WTC11 (cell line): ENCODE results near the gene ELFN1. TPM values are rescaled to one million over a fixed set of nuclear protein-coding genes. Genes with fewer than 3 reads are reported as not detected.

Experiments
- ATAC-seq: fragments of 200-7000 bp; cut with Tn5 transposase; 2 replicates; pipeline ENCODE4 v1.10.0; 2021; ENCODE audit warnings: mild to moderate bottlenecking, moderate library complexity
- CTCF ChIA-PET: fragments of 300-600 bp; sonication (Branson Sonifier 250); formaldehyde crosslinking; loops from one replicate; lab custom pipeline; 2021; ENCODE audit warnings: antibody characterized with exemption; lab: Charles Lee
- POLR2A ChIA-PET: fragments of 350-600 bp; sonication (Branson Sonifier 250); formaldehyde crosslinking; loops from one replicate; lab custom pipeline; 2021; ENCODE audit warnings: antibody characterized with exemption; lab: Charles Lee
- DNase-seq: peaks from one replicate; pipeline ENCODE4 v3.0.0; 2021; ENCODE audit warnings: low spot score
- H3K27ac Mint-ChIP-seq: 2 replicates; pipeline ENCODE4 v1.8.0; 2021; ENCODE audit warnings: mixed read lengths
- H3K27me3 Mint-ChIP-seq: 2 replicates; pipeline ENCODE4 v1.8.0; 2021; ENCODE audit warnings: low read depth, mild to moderate bottlenecking, moderate library complexity, mixed read lengths
- H3K36me3 Mint-ChIP-seq: 2 replicates; pipeline ENCODE4 v1.8.0; 2021; ENCODE audit warnings: mixed read lengths
- H3K4me1 Mint-ChIP-seq: 2 replicates; pipeline ENCODE4 v1.8.0; 2022; ENCODE audit warnings: mixed read lengths
- H3K4me3 Mint-ChIP-seq: 2 replicates; pipeline ENCODE4 v1.8.0; 2021; ENCODE audit warnings: mild to moderate bottlenecking, moderate library complexity, mixed read lengths
- H3K9me3 Mint-ChIP-seq: 2 replicates; pipeline ENCODE4 v1.8.0; 2021; ENCODE audit warnings: mixed read lengths
- ESRRA ChIP-seq: sonication (generic); formaldehyde crosslinking; IDR thresholded peaks from 2 replicates; pipeline ENCODE4 v1.8.1; 2022; ENCODE audit warnings: mild to moderate bottlenecking, missing genetic modification reagents, borderline replicate concordance
- FOXJ3 ChIP-seq: sonication (generic); formaldehyde crosslinking; IDR thresholded peaks from 2 replicates; pipeline ENCODE4 v1.9.0; 2021; ENCODE audit warnings: missing genetic modification reagents, mild to moderate bottlenecking, borderline replicate concordance
- FOXK1 ChIP-seq: sonication (generic); formaldehyde crosslinking; IDR thresholded peaks from 2 replicates; pipeline ENCODE4 v1.8.0; 2022; ENCODE audit warnings: mild to moderate bottlenecking, moderate library complexity, missing genetic modification reagents
- GRHL2 ChIP-seq: fragments of 250-450 bp; sonication (Bioruptor Pico); IDR thresholded peaks from 2 replicates; pipeline ENCODE4 v1.8.0; 2022; ENCODE audit warnings: mild to moderate bottlenecking, moderate library complexity; ENCODE audit not compliant: insufficient replicate concordance, severe bottlenecking
- GTF2I ChIP-seq: fragments of 250-450 bp; sonication (Bioruptor Pico); conservative IDR thresholded peaks from 2 replicates; pipeline ENCODE4 v1.4.0; 2021; ENCODE audit warnings: mild to moderate bottlenecking
- HMGA2 ChIP-seq: fragments of 250-450 bp; sonication (Bioruptor Pico); IDR thresholded peaks from 2 replicates; pipeline ENCODE4 v1.4.0; 2021; ENCODE audit warnings: mild to moderate bottlenecking, moderate library complexity
- IRF2 ChIP-seq: sonication (generic); formaldehyde crosslinking; IDR thresholded peaks from 2 replicates; pipeline ENCODE4 v1.8.0; 2022; ENCODE audit warnings: low read depth, missing genetic modification reagents, borderline replicate concordance
- MYBL2 ChIP-seq: sonication (generic); formaldehyde crosslinking; IDR thresholded peaks from 2 replicates; pipeline ENCODE4 v1.8.1; 2023; ENCODE audit warnings: mild to moderate bottlenecking, moderate library complexity, missing genetic modification reagents
- NFE2L1 ChIP-seq: sonication (generic); formaldehyde crosslinking; IDR thresholded peaks from 2 replicates; pipeline ENCODE4 v1.8.1; 2023; ENCODE audit warnings: missing genetic modification reagents
- NR2C2 ChIP-seq: sonication (generic); formaldehyde crosslinking; IDR thresholded peaks from 2 replicates; pipeline ENCODE4 v1.8.0; 2022; ENCODE audit warnings: mild to moderate bottlenecking, missing genetic modification reagents
- SOX15 ChIP-seq: fragments of 250-450 bp; sonication (Bioruptor Pico); IDR thresholded peaks from 2 replicates; pipeline ENCODE4 v1.9.0; 2021; ENCODE audit warnings: mild to moderate bottlenecking
- TCF7 ChIP-seq: sonication (generic); formaldehyde crosslinking; IDR thresholded peaks from 2 replicates; pipeline ENCODE4 v1.8.0; 2022; ENCODE audit warnings: mild to moderate bottlenecking, low read depth, missing genetic modification reagents, moderate library complexity
- total RNA-seq: library from RNA; stranded (reverse); gene quantifications from 3 replicates; pipeline ENCODE4 v1.2.3, GENCODE V29; 2021
- TF ChIP-seq, protein P1 (sequence below): sonication (generic); formaldehyde crosslinking; IDR thresholded peaks from 2 replicates; pipeline ENCODE4 v1.8.1; 2023; ENCODE audit warnings: mild to moderate bottlenecking, missing genetic modification reagents, moderate library complexity
- TF ChIP-seq, protein P2 (sequence below): sonication (generic); formaldehyde crosslinking; IDR thresholded peaks from 2 replicates; pipeline ENCODE4 v1.8.0; 2023; ENCODE audit warnings: missing genetic modification reagents
- TF ChIP-seq, protein P3 (sequence below): sonication (generic); formaldehyde crosslinking; conservative IDR thresholded peaks from 2 replicates; pipeline ENCODE4 v1.8.1; 2023; ENCODE audit warnings: mild to moderate bottlenecking, low read depth, missing genetic modification reagents, moderate library complexity
- TF ChIP-seq, protein P4 (sequence below): sonication (generic); formaldehyde crosslinking; IDR thresholded peaks from 2 replicates; pipeline ENCODE4 v1.8.0; 2022; ENCODE audit warnings: mild to moderate bottlenecking, missing genetic modification reagents
- TF ChIP-seq, protein P5 (sequence below): sonication (generic); formaldehyde crosslinking; IDR thresholded peaks from 2 replicates; pipeline ENCODE4 v1.8.0; 2022; ENCODE audit warnings: mild to moderate bottlenecking, missing genetic modification reagents
- TF ChIP-seq, protein P6 (sequence below): fragments of 200-600 bp; IDR thresholded peaks from 2 replicates; pipeline ENCODE4 v1.8.0; 2022; ENCODE audit warnings: antibody characterized with exemption
- TF ChIP-seq, protein P7 (sequence below): sonication (generic); formaldehyde crosslinking; IDR thresholded peaks from 2 replicates; pipeline ENCODE4 v1.8.1; 2022; ENCODE audit warnings: mild to moderate bottlenecking, moderate library complexity, missing genetic modification reagents
- TF ChIP-seq, protein P8 (sequence below): sonication (generic); formaldehyde crosslinking; IDR thresholded peaks from 2 replicates; pipeline ENCODE4 v1.8.1; 2022; ENCODE audit warnings: low read depth, mild to moderate bottlenecking, moderate library complexity, missing genetic modification reagents, borderline replicate concordance

ELFN1 gene
- total RNA-seq, 1 experiment from 2014 or later = 4.6 TPM

DNA sequence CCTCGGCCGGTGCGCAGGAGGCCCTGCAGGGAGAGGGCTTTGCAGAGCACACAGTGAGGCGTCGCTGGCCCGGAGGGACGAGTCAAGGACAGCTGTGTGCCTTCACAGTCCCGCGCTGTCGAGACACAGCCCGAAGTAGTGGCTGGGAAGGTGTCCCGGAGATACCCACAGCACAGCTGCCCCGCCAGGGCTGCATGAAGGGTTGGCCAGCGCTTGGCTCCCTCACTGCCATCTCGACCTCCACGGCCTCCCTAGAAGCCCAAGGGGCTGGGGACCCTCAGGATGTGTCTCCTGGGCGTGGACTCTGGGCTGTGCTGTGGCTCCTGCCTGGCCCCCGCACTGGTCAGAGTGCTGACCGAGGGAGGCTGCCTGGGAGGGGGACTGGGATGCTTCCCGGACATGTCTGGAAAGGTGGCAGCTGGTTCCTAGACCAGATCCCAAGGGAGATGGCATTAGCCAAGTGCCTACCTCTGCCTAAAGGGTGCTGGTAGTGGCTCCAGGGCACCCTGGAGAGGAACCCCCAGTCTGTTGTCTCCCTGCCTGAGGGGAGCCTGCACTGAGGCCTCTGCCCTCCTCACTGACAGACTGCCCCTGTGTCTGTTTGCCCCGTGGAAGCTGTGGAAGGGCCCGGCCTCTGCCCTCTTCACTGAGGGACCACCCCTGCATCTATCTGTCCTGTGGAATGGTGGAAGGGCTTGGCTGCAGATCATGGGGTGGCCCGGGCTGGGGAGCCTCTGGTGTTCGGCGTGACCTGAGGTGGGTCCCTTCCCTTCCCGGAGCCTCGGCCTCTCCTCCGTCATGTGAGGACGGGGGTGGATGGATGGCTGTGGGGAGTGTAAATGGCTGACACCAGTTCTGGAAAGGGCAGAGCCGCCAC, 5.8 kb downstream of the ELFN1 start:
- H3K4me1 Mint-ChIP-seq = peaks cover 7% of the 10 kb centered on the region; the same call in 1 of the 2 replicates
- ChIA-PET CTCF (no interaction called here), POLR2A (no interaction called here)
- no peaks in the 10 kb centered on the region for H3K36me3 Mint-ChIP-seq
- H3K27me3 Mint-ChIP-seq = peaks cover 23% of the 10 kb centered on the region
- H3K9me3 Mint-ChIP-seq = no peaks in the 10 kb centered on the region
- H3K4me3 Mint-ChIP-seq = no peak overlapping the region
- DNase-seq (no peak), ATAC-seq (no peak)
- no peak overlapping the region for H3K27ac Mint-ChIP-seq
- TF ChIP-seq, protein P1, sequence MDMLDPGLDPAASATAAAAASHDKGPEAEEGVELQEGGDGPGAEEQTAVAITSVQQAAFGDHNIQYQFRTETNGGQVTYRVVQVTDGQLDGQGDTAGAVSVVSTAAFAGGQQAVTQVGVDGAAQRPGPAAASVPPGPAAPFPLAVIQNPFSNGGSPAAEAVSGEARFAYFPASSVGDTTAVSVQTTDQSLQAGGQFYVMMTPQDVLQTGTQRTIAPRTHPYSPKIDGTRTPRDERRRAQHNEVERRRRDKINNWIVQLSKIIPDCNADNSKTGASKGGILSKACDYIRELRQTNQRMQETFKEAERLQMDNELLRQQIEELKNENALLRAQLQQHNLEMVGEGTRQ = no peak
- TF ChIP-seq, protein P2, sequence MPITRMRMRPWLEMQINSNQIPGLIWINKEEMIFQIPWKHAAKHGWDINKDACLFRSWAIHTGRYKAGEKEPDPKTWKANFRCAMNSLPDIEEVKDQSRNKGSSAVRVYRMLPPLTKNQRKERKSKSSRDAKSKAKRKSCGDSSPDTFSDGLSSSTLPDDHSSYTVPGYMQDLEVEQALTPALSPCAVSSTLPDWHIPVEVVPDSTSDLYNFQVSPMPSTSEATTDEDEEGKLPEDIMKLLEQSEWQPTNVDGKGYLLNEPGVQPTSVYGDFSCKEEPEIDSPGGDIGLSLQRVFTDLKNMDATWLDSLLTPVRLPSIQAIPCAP = no peak
- TF ChIP-seq, protein P3, sequence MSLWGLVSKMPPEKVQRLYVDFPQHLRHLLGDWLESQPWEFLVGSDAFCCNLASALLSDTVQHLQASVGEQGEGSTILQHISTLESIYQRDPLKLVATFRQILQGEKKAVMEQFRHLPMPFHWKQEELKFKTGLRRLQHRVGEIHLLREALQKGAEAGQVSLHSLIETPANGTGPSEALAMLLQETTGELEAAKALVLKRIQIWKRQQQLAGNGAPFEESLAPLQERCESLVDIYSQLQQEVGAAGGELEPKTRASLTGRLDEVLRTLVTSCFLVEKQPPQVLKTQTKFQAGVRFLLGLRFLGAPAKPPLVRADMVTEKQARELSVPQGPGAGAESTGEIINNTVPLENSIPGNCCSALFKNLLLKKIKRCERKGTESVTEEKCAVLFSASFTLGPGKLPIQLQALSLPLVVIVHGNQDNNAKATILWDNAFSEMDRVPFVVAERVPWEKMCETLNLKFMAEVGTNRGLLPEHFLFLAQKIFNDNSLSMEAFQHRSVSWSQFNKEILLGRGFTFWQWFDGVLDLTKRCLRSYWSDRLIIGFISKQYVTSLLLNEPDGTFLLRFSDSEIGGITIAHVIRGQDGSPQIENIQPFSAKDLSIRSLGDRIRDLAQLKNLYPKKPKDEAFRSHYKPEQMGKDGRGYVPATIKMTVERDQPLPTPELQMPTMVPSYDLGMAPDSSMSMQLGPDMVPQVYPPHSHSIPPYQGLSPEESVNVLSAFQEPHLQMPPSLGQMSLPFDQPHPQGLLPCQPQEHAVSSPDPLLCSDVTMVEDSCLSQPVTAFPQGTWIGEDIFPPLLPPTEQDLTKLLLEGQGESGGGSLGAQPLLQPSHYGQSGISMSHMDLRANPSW = no peak
- TF ChIP-seq IRF2 (CRISPR knock-in tag) = no peak
- TF ChIP-seq FOXJ3 (CRISPR knock-in tag) = no peak
- TF ChIP-seq HMGA2 (CRISPR knock-in tag) = no peak
- TF ChIP-seq, protein P4, sequence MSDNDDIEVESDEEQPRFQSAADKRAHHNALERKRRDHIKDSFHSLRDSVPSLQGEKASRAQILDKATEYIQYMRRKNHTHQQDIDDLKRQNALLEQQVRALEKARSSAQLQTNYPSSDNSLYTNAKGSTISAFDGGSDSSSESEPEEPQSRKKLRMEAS (CRISPR knock-in tag) = no peak
- TF ChIP-seq ESRRA (CRISPR knock-in tag) = no peak
- TF ChIP-seq NFE2L1 (CRISPR knock-in tag) = no peak
- TF ChIP-seq, protein P5, sequence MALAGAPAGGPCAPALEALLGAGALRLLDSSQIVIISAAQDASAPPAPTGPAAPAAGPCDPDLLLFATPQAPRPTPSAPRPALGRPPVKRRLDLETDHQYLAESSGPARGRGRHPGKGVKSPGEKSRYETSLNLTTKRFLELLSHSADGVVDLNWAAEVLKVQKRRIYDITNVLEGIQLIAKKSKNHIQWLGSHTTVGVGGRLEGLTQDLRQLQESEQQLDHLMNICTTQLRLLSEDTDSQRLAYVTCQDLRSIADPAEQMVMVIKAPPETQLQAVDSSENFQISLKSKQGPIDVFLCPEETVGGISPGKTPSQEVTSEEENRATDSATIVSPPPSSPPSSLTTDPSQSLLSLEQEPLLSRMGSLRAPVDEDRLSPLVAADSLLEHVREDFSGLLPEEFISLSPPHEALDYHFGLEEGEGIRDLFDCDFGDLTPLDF = no peak
- TF ChIP-seq, protein P6, sequence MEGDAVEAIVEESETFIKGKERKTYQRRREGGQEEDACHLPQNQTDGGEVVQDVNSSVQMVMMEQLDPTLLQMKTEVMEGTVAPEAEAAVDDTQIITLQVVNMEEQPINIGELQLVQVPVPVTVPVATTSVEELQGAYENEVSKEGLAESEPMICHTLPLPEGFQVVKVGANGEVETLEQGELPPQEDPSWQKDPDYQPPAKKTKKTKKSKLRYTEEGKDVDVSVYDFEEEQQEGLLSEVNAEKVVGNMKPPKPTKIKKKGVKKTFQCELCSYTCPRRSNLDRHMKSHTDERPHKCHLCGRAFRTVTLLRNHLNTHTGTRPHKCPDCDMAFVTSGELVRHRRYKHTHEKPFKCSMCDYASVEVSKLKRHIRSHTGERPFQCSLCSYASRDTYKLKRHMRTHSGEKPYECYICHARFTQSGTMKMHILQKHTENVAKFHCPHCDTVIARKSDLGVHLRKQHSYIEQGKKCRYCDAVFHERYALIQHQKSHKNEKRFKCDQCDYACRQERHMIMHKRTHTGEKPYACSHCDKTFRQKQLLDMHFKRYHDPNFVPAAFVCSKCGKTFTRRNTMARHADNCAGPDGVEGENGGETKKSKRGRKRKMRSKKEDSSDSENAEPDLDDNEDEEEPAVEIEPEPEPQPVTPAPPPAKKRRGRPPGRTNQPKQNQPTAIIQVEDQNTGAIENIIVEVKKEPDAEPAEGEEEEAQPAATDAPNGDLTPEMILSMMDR = no peak
- TF ChIP-seq, protein P7, sequence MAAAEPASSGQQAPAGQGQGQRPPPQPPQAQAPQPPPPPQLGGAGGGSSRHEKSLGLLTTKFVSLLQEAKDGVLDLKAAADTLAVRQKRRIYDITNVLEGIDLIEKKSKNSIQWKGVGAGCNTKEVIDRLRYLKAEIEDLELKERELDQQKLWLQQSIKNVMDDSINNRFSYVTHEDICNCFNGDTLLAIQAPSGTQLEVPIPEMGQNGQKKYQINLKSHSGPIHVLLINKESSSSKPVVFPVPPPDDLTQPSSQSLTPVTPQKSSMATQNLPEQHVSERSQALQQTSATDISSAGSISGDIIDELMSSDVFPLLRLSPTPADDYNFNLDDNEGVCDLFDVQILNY (CRISPR knock-in tag) = no peak
- no peak for TF ChIP-seq SOX15
- TF ChIP-seq NR2C2 = no peak
- no peak for TF ChIP-seq FOXK1 (CRISPR knock-in tag)

DNA sequence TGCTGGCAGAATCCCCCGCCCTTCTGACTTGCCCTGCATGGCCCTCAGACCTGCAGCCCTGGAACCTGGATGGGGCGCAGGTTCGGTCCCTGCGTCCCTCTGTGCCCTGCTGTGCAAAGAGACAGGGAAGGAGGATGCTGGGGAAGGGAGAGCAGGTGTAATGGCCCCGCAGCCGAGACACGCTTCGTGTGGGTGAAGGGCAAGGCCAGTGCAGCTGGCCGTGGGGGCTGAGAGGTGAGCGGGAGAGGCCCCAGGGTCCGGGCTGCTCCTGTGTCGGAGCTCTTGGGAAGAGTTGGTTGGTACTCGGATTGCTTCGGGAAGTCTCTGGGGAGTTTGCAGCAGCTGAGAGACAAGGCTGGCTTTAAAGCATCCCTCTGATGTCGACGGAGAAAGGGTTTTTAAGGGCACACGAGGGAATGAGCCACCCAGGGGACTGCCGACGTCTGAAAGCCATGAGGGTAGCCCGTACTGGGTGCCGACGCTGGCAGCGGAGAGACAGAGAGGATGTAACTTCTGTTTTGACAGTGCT, 6.5 kb downstream of the ELFN1 start:
- no peak for DNase-seq
- ATAC-seq = no peak
- ChIA-PET POLR2A (no interaction called here), CTCF (no interaction called here)
- H3K9me3 Mint-ChIP-seq = 0 out of 2 replicates have a peak, but pooled peaks cover under 1% of the 10 kb centered on the region
- no peaks in the 10 kb centered on the region for H3K36me3 Mint-ChIP-seq
- peaks cover 7% of the 10 kb centered on the region; the same call in 1 of the 2 replicates for H3K4me1 Mint-ChIP-seq
- H3K27me3 Mint-ChIP-seq = peaks cover 16% of the 10 kb centered on the region
- H3K4me3 Mint-ChIP-seq = no peak overlapping the region
- H3K27ac Mint-ChIP-seq = no peak overlapping the region
- TF ChIP-seq GRHL2 (CRISPR knock-in tag) (no peak), TCF7 (CRISPR knock-in tag) (no peak), MYBL2 (CRISPR knock-in tag) (no peak), GTF2I (CRISPR knock-in tag) (no peak), NFE2L1 (CRISPR knock-in tag) (no peak)
- TF ChIP-seq, protein P8, sequence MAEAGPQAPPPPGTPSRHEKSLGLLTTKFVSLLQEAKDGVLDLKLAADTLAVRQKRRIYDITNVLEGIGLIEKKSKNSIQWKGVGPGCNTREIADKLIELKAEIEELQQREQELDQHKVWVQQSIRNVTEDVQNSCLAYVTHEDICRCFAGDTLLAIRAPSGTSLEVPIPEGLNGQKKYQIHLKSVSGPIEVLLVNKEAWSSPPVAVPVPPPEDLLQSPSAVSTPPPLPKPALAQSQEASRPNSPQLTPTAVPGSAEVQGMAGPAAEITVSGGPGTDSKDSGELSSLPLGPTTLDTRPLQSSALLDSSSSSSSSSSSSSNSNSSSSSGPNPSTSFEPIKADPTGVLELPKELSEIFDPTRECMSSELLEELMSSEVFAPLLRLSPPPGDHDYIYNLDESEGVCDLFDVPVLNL (CRISPR knock-in tag) = no peak
